GM23338 (cell line): ENCODE results near the gene CIAO3. TPM values are rescaled to one million over a fixed set of nuclear protein-coding genes. Genes with fewer than 3 reads are reported as not detected.

Experiments used
- ATAC-seq: fragments of 200-7000 bp; cut with Tn5 transposase; 3 replicates; pipeline ENCODE4 v1.9.1; 2020
- DNase-seq: peaks from one replicate; pipeline ENCODE4 v3.0.0-alpha.2; 2015; ENCODE audit warnings: low spot score
- H2AFZ ChIP-seq: fragments of 200-600 bp; sonication (generic); 2 replicates; pipeline ENCODE4 v1.8.0; 2016; ENCODE audit warnings: antibody characterized with exemption, mild to moderate bottlenecking, moderate library complexity
- H3F3A ChIP-seq: fragments of 200-600 bp; sonication (generic); replicated peaks from 2 replicates; pipeline ENCODE4 v1.8.0; 2017; ENCODE audit warnings: antibody characterized with exemption, mixed run types, low read depth
- H3K27ac ChIP-seq: fragments of 200-600 bp; sonication (generic); 2 replicates; pipeline ENCODE4 v1.6.1; 2016; ENCODE audit warnings: low read depth
- H3K27me3 ChIP-seq: fragments of 200-600 bp; sonication (generic); 2 replicates; pipeline ENCODE4 v1.8.0; 2016; ENCODE audit warnings: mild to moderate bottlenecking, mixed run types, moderate library complexity; ENCODE audit not compliant: insufficient read depth
- H3K36me3 ChIP-seq: fragments of 200-600 bp; sonication (generic); 2 replicates; pipeline ENCODE4 v1.8.0; 2016; ENCODE audit warnings: mild to moderate bottlenecking; ENCODE audit not compliant: insufficient read depth
- H3K4me1 ChIP-seq: fragments of 200-600 bp; sonication (generic); 2 replicates; pipeline ENCODE4 v1.8.0; 2016; ENCODE audit warnings: mild to moderate bottlenecking, moderate library complexity; ENCODE audit not compliant: insufficient read depth
- H3K4me2 ChIP-seq: fragments of 200-600 bp; sonication (generic); 2 replicates; pipeline ENCODE4 v1.7.1; 2017; ENCODE audit warnings: mixed run types
- H3K4me3 ChIP-seq: fragments of 200-600 bp; sonication (generic); 2 replicates; pipeline ENCODE4 v1.6.1; 2016; ENCODE audit warnings: mixed run types
- H3K79me2 ChIP-seq: fragments of 200-600 bp; sonication (generic); replicated peaks from 2 replicates; pipeline ENCODE4 v1.8.0; 2017; ENCODE audit warnings: mild to moderate bottlenecking; ENCODE audit not compliant: insufficient read depth
- H3K9me2 ChIP-seq: fragments of 200-600 bp; sonication (generic); 2 replicates; pipeline ENCODE4 v1.8.0; 2017; ENCODE audit not compliant: insufficient read depth
- H4K20me1 ChIP-seq: fragments of 200-600 bp; sonication (generic); replicated peaks from 2 replicates; pipeline ENCODE4 v1.8.0; 2017; ENCODE audit warnings: mild to moderate bottlenecking; ENCODE audit not compliant: insufficient read depth
- H3K27ac Mint-ChIP-seq: 2 replicates; pipeline ENCODE4 v1.8.0; 2020; ENCODE audit warnings: inconsistent platforms, mild to moderate bottlenecking, moderate library complexity, mixed read lengths
- H3K27me3 Mint-ChIP-seq: 3 replicates; pipeline ENCODE4 v1.8.0; 2022; ENCODE audit warnings: low read depth, mild to moderate bottlenecking, moderate library complexity, mixed read lengths, inconsistent platforms; ENCODE audit not compliant: insufficient read depth, poor library complexity
- H3K36me3 Mint-ChIP-seq: 3 replicates; pipeline ENCODE4 v1.8.0; 2021; ENCODE audit warnings: low read depth, mild to moderate bottlenecking, inconsistent platforms, moderate library complexity, mixed read lengths
- H3K4me1 Mint-ChIP-seq: 3 replicates; pipeline ENCODE4 v1.8.0; 2020; ENCODE audit warnings: mild to moderate bottlenecking, inconsistent platforms, mixed read lengths
- H3K4me3 Mint-ChIP-seq: 3 replicates; pipeline ENCODE4 v1.8.0; 2021; ENCODE audit warnings: moderate library complexity, mild to moderate bottlenecking, inconsistent platforms, mixed read lengths
- H3K9me3 Mint-ChIP-seq: 3 replicates; pipeline ENCODE4 v1.8.0; 2020; ENCODE audit warnings: moderate library complexity, mild to moderate bottlenecking, inconsistent platforms, mixed read lengths
- CREB1 ChIP-seq: fragments of 250-450 bp; sonication (Bioruptor Pico); IDR thresholded peaks from 2 replicates; pipeline ENCODE4 v1.5.0; 2020; ENCODE audit warnings: low read depth, mild to moderate bottlenecking, moderate library complexity
- CTCF ChIP-seq, 2 experiments: fragments of 200-600 bp in 1 of 2; sonication (generic) in 1 of 2; conservative IDR thresholded peaks; 2 replicates each; pipeline versions ENCODE4 v1.5.1 to v1.6.1; 2016 to 2017; ENCODE audit warnings: antibody characterized with exemption in 2 of 2, low read depth in 2 of 2, mild to moderate bottlenecking in 2 of 2, moderate library complexity in 1 of 2
- EZH2phosphoT487 ChIP-seq: fragments of 200-600 bp; sonication (generic); IDR thresholded peaks from one replicate; pipeline ENCODE4 v1.8.1; 2018; ENCODE audit warnings: antibody characterized with exemption; ENCODE audit not compliant: unreplicated experiment
- JUNB ChIP-seq: IDR thresholded peaks from one replicate; pipeline ENCODE4 v1.6.1; 2016; ENCODE audit warnings: antibody characterized with exemption; ENCODE audit not compliant: unreplicated experiment
- POLR2AphosphoS5 ChIP-seq: IDR thresholded peaks from 2 replicates; pipeline ENCODE4 v1.6.1; 2016; ENCODE audit warnings: antibody characterized with exemption, low read depth
- ZNF114 ChIP-seq: fragments of 250-450 bp; sonication (Bioruptor Pico); IDR thresholded peaks from 2 replicates; pipeline ENCODE4 v1.5.0; 2020; ENCODE audit warnings: mild to moderate bottlenecking, moderate library complexity
- ZNF462 ChIP-seq: fragments of 250-450 bp; sonication (Bioruptor Pico); IDR thresholded peaks from 2 replicates; pipeline ENCODE4 v1.5.0; 2020; ENCODE audit warnings: mild to moderate bottlenecking, moderate library complexity
- polyA plus RNA-seq: library from polyadenylated mRNA; unstranded; fragments of >200 nt; fragmentation: Nextera tagmentation; extraction: Ambion mirVana; gene quantifications from 2 replicates; pipeline ENCODE4 v1.2.1, GENCODE V29; 2016
- total RNA-seq: library from RNA; depleted of rRNA; stranded (reverse); fragments of >200 nt; shearing (Covaris generic); gene quantifications from 2 replicates; pipeline ENCODE4 v1.2.3, GENCODE V29; 2014

The CIAO3 gene
- total and polyA plus RNA-seq, 2 experiments from 2014 or later, result 13.0 to 42.3 TPM

- Histone ChIP-seq H3K79me2 (no peaks in the 10 kb centered on the region), H3K9me2 (no peaks in the 10 kb centered on the region), H3K4me2 (no peak overlapping the region), H4K20me1 (no peaks in the 10 kb centered on the region), H2AFZ (no peak overlapping the region), H3K36me3 (no peaks in the 10 kb centered on the region), H3K4me1 (no peaks in the 10 kb centered on the region), H3K27ac (no peak overlapping the region), H3F3A (peaks cover 15% of the 10 kb centered on the region), H3K27me3 (peaks cover 13% of the 10 kb centered on the region; the same call in 1 of the 2 replicates), H3K4me3 (no peak overlapping the region)
- H3K4me1 Mint-ChIP-seq, result no peaks in the 10 kb centered on the region
- peaks cover 21% of the 10 kb centered on the region for H3K27me3 Mint-ChIP-seq
- no peak overlapping the region for H3K27ac Mint-ChIP-seq
- TF ChIP-seq EZH2phosphoT487 (no peak), POLR2AphosphoS5 (peak; percentile 16; the same call in 1 of the 2 replicates)
- no peak overlapping the region; the same call in 2 of the 3 replicates for H3K4me3 Mint-ChIP-seq
- H3K9me3 Mint-ChIP-seq, result no peaks in the 10 kb centered on the region
- ATAC-seq (no peak), DNase-seq (no peak)
- peaks cover 11% of the 10 kb centered on the region for H3K36me3 Mint-ChIP-seq
These were observed 10.8 kb downstream of the CIAO3 start for GRCh38 chr16:729768-730665.

- no peak overlapping the region for H3K27ac ChIP-seq
- Mint-ChIP-seq H3K4me1 (no peaks in the 10 kb centered on the region), H3K27me3 (peaks cover 18% of the 10 kb centered on the region), H3K9me3 (no peaks in the 10 kb centered on the region), H3K4me3 (peak overlapping the region; percentile 69; the same call in 2 of the 3 replicates), H3K27ac (no peak overlapping the region), H3K36me3 (peaks cover 11% of the 10 kb centered on the region; the same call in 2 of the 3 replicates)
- DNase-seq (peak; percentile 52), ATAC-seq (peak; percentile 7)
- H3K79me2 ChIP-seq, result no peaks in the 10 kb centered on the region
- H3K9me2 ChIP-seq, result no peaks in the 10 kb centered on the region
- H3K4me1 ChIP-seq, result no peaks in the 10 kb centered on the region
- peak overlapping the region; percentile 71 for H3K4me3 ChIP-seq
- no peaks in the 10 kb centered on the region for H3K36me3 ChIP-seq
- peaks cover 15% of the 10 kb centered on the region for H3F3A ChIP-seq
- H2AFZ ChIP-seq, result no peak overlapping the region
- H3K27me3 ChIP-seq, result peaks cover 14% of the 10 kb centered on the region; the same call in 1 of the 2 replicates
- peak overlapping the region; percentile 85 for H3K4me2 ChIP-seq
- H4K20me1 ChIP-seq, result no peaks in the 10 kb centered on the region
- no peak for TF ChIP-seq ZNF462 (CRISPR knock-in tag)
- no peak for TF ChIP-seq CREB1 (CRISPR knock-in tag)
- TF ChIP-seq POLR2AphosphoS5, result no peak
- no peak for TF ChIP-seq CTCF (conservative IDR thresholded peaks at IDR 0.05; ENCODE audit: low read depth in 2 of 2)
- no peak for TF ChIP-seq JUNB
- TF ChIP-seq ZNF114 (CRISPR knock-in tag), result no peak
These were observed 11.7 kb downstream of the CIAO3 start for GRCh38 chr16:728890-729744.
